Measurements from ENCODE around the gene FBXL2.

Gene FBXL2

GRCh38 chr3:33430571-33430970 lies 153.3 kb downstream of the FBXL2 start:
- no peak for DNase-seq

GRCh38 chr3:33433843-33434242 lies 156.6 kb downstream of the FBXL2 start:
- DNase-seq: no peak
